ENCODE results near the gene TMX2.

GRCh38 chr11:57781529-57781943 lies 69.1 kb downstream of the TMX2 start:
- TF ChIP-seq CTCF (IDR thresholded peaks at IDR 0.05; ENCODE audit: low read depth, low read length) (no peak), EZH2phosphoT487 (IDR thresholded peaks at IDR 0.05; ENCODE audit: low read depth) (no peak)

Data from OCI-LY3 (cell line).